Measurements from ENCODE around the gene ZFHX3. TPM values are rescaled to one million over a fixed set of nuclear protein-coding genes. Genes with fewer than 3 reads are reported as not detected.
A peak's percentile ranks its signal among the peaks of the same experiment; 100 is the strongest.

Gene ZFHX3
- total and polyA plus RNA-seq, 4 donors, result 2.6 to 32.7 (median 14.7) TPM

GRCh38 chr16:72926177-72927070, 121.5 kb downstream of the ZFHX3 start:
- DNase-seq (peak in 1 of 3 donors; percentile 51), ATAC-seq (ENCODE audit: insufficient read depth, low FRiP score) (no peak)
- Histone ChIP-seq H3K9ac (ENCODE audit: insufficient read depth in 1 of 2, low read length in 2 of 2) (no peak overlapping the region), H3K4me3 (no peak overlapping the region), H3K9me3 (ENCODE audit: control insufficient read depth in 4 of 4, insufficient read depth in 3 of 4, low read length in 3 of 4) (no peaks in the 10 kb centered on the region), H3K4me1 (ENCODE audit: control insufficient read depth in 5 of 5, insufficient read depth in 5 of 5, low read length in 5 of 5) (peaks cover 4 to 59% (median 25%) of the 10 kb centered on the region in 5 donors), H3K36me3 (ENCODE audit: control insufficient read depth in 4 of 4, insufficient read depth in 4 of 4, low read length in 4 of 4) (no peaks in the 10 kb centered on the region), H3K27ac (ENCODE audit: low read depth in 1 of 2, low read length in 1 of 2) (no peak overlapping the region), H3K27me3 (ENCODE audit: control insufficient read depth in 3 of 3, insufficient read depth in 3 of 3, low read length in 2 of 3) (no peaks in the 10 kb centered on the region)
- WGBS, 2 donors, result 92 to 93% methylated on average over 12 of the region's 12 CpGs
- no peak for TF ChIP-seq CTCF (IDR thresholded peaks at IDR 0.05; ENCODE audit: control extremely low read depth, extremely low read depth)

GRCh38 chr16:72925631-72925979, 122.3 kb downstream of the ZFHX3 start:
- no peak for DNase-seq
- H3K4me1 ChIP-seq (ENCODE audit: control insufficient read depth in 5 of 5, insufficient read depth in 5 of 5, low read length in 5 of 5), result peaks cover 0 to 56% (median 23%) of the 10 kb centered on the region in 5 donors
- 97 to 98% methylated on average over 5 of the region's 5 CpGs for WGBS, 2 donors

GRCh38 chr16:72924927-72925630, 122.8 kb downstream of the ZFHX3 start:
- H3K36me3 ChIP-seq (ENCODE audit: control insufficient read depth in 4 of 4, insufficient read depth in 4 of 4, low read length in 4 of 4), result no peaks in the 10 kb centered on the region
- no peak for ATAC-seq (ENCODE audit: insufficient read depth, low FRiP score)
- no peak overlapping the region for H3K9ac ChIP-seq (ENCODE audit: insufficient read depth in 1 of 2, low read length in 2 of 2)
- no peak for TF ChIP-seq CTCF (IDR thresholded peaks at IDR 0.05; ENCODE audit: control extremely low read depth, extremely low read depth)
- 79 to 84% methylated on average over 17 of the region's 17 CpGs for WGBS, 2 donors
- H3K27me3 ChIP-seq (ENCODE audit: control insufficient read depth in 3 of 3, insufficient read depth in 3 of 3, low read length in 2 of 3), result no peaks in the 10 kb centered on the region
- H3K9me3 ChIP-seq (ENCODE audit: control insufficient read depth in 4 of 4, insufficient read depth in 3 of 4, low read length in 3 of 4), result no peaks in the 10 kb centered on the region
- H3K27ac ChIP-seq (ENCODE audit: low read depth in 1 of 2, low read length in 1 of 2), result no peak overlapping the region
- peak; percentile 40 to 71 (median 58) for DNase-seq
- H3K4me3 ChIP-seq, result no peak overlapping the region
- H3K4me1 ChIP-seq (ENCODE audit: control insufficient read depth in 5 of 5, insufficient read depth in 5 of 5, low read length in 5 of 5), result peaks cover 0 to 50% (median 20%) of the 10 kb centered on the region in 5 donors

More at GRCh38 chr16:72925631-72925979, 122.3 kb downstream of the ZFHX3 start:
- Histone ChIP-seq H3K9ac (ENCODE audit: insufficient read depth in 1 of 2, low read length in 2 of 2) (no peak overlapping the region), H3K36me3 (ENCODE audit: control insufficient read depth in 4 of 4, insufficient read depth in 4 of 4, low read length in 4 of 4) (no peaks in the 10 kb centered on the region), H3K9me3 (ENCODE audit: control insufficient read depth in 4 of 4, insufficient read depth in 3 of 4, low read length in 3 of 4) (no peaks in the 10 kb centered on the region), H3K27me3 (ENCODE audit: control insufficient read depth in 3 of 3, insufficient read depth in 3 of 3, low read length in 2 of 3) (no peaks in the 10 kb centered on the region), H3K4me3 (no peak overlapping the region), H3K27ac (ENCODE audit: low read depth in 1 of 2, low read length in 1 of 2) (no peak overlapping the region)
- no peak for ATAC-seq (ENCODE audit: insufficient read depth, low FRiP score)
- TF ChIP-seq CTCF (IDR thresholded peaks at IDR 0.05; ENCODE audit: control extremely low read depth, extremely low read depth), result no peak
